Activated CD4-positive, alpha-beta T cell treated with anti-CD3 and anti-CD28 coated beads for 36 hours (primary cell): ENCODE data around the gene PPP4R4. TPM values are rescaled to one million over a fixed set of nuclear protein-coding genes. Genes with fewer than 3 reads are reported as not detected.
"Not testable (repeated sequence)": the region's sequence is repeated elsewhere in the genome, so short reads cannot be mapped to it uniquely, and the experiment has no call there.

ENCODE experiments used
- ATAC-seq: fragments of 200-7000 bp; cut with Tn5 transposase; one replicate; pipeline ENCODE4 v1.10.0; 2021; ENCODE audit warnings: mild to moderate bottlenecking, moderate library complexity
- CTCF ChIA-PET: fragments of 350-600 bp; sonication (Branson Sonifier 250); formaldehyde crosslinking; loops from one replicate; lab custom pipeline; 2021; ENCODE audit warnings: antibody characterized with exemption; lab: Charles Lee
- POLR2A ChIA-PET: fragments of 350-600 bp; sonication (Branson Sonifier 250); formaldehyde crosslinking; loops from one replicate; lab custom pipeline; 2021; ENCODE audit warnings: antibody characterized with exemption, inconsistent platforms; lab: Charles Lee
- DNase-seq: peaks from one replicate; pipeline ENCODE4 v3.0.0-alpha.2; 2020
- H3K27ac Mint-ChIP-seq: one replicate; pipeline ENCODE4 v1.8.0; 2021; ENCODE audit warnings: mixed read lengths
- H3K27me3 Mint-ChIP-seq: one replicate; pipeline ENCODE4 v1.8.0; 2021; ENCODE audit warnings: mixed read lengths
- H3K36me3 Mint-ChIP-seq: one replicate; pipeline ENCODE4 v1.8.0; 2021; ENCODE audit warnings: low read depth, mixed read lengths
- H3K4me1 Mint-ChIP-seq: one replicate; pipeline ENCODE4 v1.8.0; 2021; ENCODE audit warnings: mixed read lengths
- H3K4me3 Mint-ChIP-seq: one replicate; pipeline ENCODE4 v1.8.0; 2021; ENCODE audit warnings: mild to moderate bottlenecking, moderate library complexity, mixed read lengths
- H3K9me3 Mint-ChIP-seq: one replicate; pipeline ENCODE4 v1.8.0; 2021; ENCODE audit warnings: low read depth, mixed read lengths
- intact Hi-C, 2 experiments: fragments of 100-400 bp; cut with DNase I in 1 of 2; cut with micrococcal nuclease in 1 of 2; formaldehyde crosslinking; loops; one replicate each; pipeline versions ENCODE4 v1.14.2 to v1.15.1; 2022 to 2024; cut with DNase I, micrococcal nuclease
- total RNA-seq, 2 experiments: library from RNA; stranded (reverse); gene quantifications; one replicate each; pipeline ENCODE4 v1.2.3, GENCODE V29; 2021

Gene PPP4R4
- total RNA-seq, 2 experiments from 2014 or later, result 21.4 TPM

DNA sequence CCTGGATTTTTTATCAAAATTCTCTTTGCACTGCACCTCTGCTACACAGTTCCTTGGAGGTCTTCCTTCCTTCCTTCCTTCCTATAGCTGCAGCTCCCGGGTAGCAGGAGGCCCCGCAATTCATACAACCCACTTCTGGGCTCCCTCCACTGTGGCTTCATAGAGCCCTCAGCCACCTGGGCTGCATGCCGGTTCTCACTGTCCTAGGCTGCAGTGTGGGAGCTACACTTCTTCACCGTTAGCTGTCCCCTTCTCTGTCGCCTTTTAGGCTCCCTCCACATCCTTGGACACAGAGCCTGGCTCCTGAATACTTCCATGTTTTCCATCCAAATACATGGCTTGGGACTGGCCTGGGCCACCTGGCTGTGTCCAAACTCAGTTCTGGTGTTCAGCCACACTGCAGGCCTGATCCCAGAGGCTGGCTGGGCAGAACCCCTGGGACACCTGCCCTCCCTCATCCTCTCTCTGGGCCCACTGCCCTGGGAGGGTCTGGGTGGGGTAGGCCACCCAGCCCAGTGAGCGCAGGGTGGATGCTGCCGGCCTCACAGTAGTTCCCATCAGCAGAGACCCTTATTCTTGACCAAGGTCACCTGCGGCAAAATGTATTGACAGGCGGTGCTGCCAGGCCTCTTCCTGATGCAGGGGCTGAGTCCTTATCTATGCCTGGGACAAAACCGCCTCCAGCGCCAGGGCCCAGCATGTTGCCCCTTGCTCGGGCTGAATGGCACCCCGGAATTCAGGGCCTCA, 117.2 kb downstream of the PPP4R4 start:
- CTCF ChIA-PET, result no interaction called here
- intact Hi-C loops, result no loop called here
- Mint-ChIP-seq H3K4me1 (peaks cover 12% of the 10 kb centered on the region), H3K4me3 (no peak overlapping the region), H3K36me3 (peaks cover 11% of the 10 kb centered on the region), H3K9me3 (peaks cover 3% of the 10 kb centered on the region), H3K27me3 (no peaks in the 10 kb centered on the region), H3K27ac (no peak overlapping the region)
- ATAC-seq (no peak), DNase-seq (no peak)
- POLR2A ChIA-PET, result interaction anchor here (0.6 kb wide), 1 partner anchor 88 kb away, joined by 3 read pairs; no protein-coding TSS in a partner anchor

DNA sequence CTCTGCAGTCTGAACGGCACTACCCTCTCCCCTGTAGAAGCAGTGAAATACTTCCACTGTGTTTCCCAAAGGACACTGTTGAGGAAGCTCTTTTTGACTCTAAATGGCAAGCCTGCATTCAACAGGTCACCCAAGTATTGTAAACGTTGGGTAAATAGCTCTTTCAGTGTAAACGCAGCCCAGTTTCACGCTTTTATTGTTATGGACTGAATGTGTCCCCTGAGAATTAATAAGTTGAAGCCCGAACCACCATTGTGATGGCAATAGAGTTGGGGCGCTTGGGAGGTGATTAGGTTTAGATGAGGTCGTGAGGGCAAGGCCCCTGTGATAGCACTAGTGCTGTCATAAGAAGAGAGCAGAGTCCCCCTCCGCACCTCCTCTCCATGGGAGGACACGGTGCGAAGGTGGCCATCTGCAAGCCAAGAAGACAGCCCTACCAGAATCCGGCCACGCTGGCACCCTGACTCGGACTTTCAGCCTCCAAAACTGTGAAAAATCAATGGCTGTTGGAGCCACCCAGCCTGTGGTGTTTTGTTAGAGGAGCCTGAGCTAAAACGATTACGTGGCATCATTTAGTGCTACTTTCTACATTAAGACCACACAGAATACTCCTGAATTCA, 117.9 kb downstream of the PPP4R4 start:
- ATAC-seq (no peak), DNase-seq (no peak)
- H3K27me3 Mint-ChIP-seq, result no peaks in the 10 kb centered on the region
- H3K4me3 Mint-ChIP-seq, result no peak overlapping the region
- H3K4me1 Mint-ChIP-seq, result peaks cover 11% of the 10 kb centered on the region
- peaks cover 7% of the 10 kb centered on the region for H3K9me3 Mint-ChIP-seq
- H3K36me3 Mint-ChIP-seq, result peaks cover 14% of the 10 kb centered on the region
- POLR2A ChIA-PET, result no interaction called here
- CTCF ChIA-PET, result no interaction called here
- intact Hi-C loops, result no loop called here
- no peak overlapping the region for H3K27ac Mint-ChIP-seq

DNA sequence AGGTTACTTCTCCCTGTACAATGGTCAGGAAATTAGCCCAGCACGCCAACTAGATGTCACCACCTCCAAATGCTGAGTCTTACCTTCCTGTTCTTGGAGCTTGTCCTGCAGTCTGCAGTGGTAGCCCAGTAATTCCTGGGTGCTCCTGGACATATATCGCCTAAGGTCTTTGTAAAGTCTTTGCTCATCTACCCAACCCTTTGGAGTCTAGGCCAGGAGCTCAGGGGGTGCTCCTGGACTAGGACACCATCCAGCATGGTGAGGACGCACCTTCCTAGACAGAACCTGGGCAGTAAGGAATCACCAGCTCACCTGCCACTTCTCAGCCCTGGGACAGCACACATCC, 118.4 kb downstream of the PPP4R4 start:
- ATAC-seq (no peak), DNase-seq (no peak)
- Mint-ChIP-seq H3K9me3 (peaks cover 7% of the 10 kb centered on the region), H3K36me3 (peaks cover 12% of the 10 kb centered on the region), H3K27me3 (no peaks in the 10 kb centered on the region), H3K4me3 (no peak overlapping the region), H3K27ac (no peak overlapping the region), H3K4me1 (peaks cover 7% of the 10 kb centered on the region)
- ChIA-PET POLR2A (no interaction called here), CTCF (no interaction called here)
- intact Hi-C loops, result no loop called here

DNA sequence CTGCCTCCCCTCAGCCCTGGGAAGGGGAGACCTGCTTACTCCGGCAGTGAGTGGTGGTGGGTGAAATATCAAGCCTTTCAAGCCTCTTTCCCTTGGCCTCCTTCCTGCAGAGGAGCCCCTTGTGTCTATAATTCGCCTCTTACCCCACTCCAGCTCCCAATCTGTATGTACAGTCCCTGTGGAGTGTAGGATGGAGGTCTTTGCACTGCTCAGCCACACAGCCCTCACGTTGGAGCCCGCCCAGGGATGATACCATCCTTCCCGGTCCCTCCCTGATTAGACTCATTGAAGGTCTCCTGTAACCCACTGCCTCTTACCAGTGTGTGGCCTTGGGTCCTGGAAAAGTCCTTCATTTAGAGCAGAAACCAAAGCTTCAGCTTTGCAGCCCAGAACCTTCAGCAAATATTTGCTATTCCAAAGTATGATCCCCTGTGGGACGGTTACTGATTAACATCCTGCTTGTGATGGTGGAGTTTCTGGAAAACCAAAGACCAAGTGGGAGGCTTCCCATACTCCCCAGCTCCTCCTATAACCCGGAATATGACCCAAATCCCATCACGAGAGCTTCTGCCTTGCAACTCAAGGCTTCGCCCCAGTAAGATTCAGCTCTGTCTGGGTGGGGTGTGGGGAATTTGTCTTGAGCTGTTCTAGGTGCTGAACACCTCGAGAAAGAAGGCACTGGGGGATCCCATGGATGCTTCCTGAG, 118.9 kb downstream of the PPP4R4 start, which contains the start of gene SERPINA10:
Gene SERPINA10, minus strand, starts transcription at position 397 of the 706 bp plus-strand sequence. CDS start 2,675 bp downstream, outside the sequence.
- peaks cover 4% of the 10 kb centered on the region for H3K9me3 Mint-ChIP-seq
- DNase-seq (no peak), ATAC-seq (no peak)
- no peaks in the 10 kb centered on the region for H3K27me3 Mint-ChIP-seq
- H3K4me1 Mint-ChIP-seq, result peaks cover 7% of the 10 kb centered on the region
- H3K27ac Mint-ChIP-seq, result no peak within 1 kb of the TSS
- peaks cover 10% of the 10 kb centered on the region for H3K36me3 Mint-ChIP-seq
- H3K4me3 Mint-ChIP-seq, result no peak within 1 kb of the TSS
- intact Hi-C loops, result no loop called here
- CTCF ChIA-PET, result interaction anchor here (1.4 to 2.4 kb wide), 2 partner anchors 14 to 256 kb away, joined by 4 to 6 read pairs; no protein-coding TSS in a partner anchor
- POLR2A ChIA-PET, result no interaction called here

DNA sequence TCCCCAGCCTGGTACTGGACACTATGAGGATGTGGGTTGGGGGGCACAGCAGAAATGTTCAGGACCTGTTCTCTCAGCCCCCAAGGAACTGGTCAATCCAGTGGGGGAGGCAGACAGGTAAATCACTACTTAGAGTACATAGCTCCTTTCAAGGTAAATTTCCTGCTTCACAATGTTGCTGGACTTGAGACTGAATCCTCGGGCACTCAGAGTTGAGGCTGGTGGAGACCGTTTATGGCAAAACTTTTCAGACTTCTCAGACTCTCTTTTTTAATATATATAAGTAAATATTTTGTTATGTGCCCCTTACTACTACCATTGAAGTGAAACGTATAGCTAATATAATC, 119.4 kb downstream of the PPP4R4 start:
- Mint-ChIP-seq H3K27me3 (no peaks in the 10 kb centered on the region), H3K4me3 (no peak overlapping the region), H3K27ac (no peak overlapping the region), H3K36me3 (peaks cover 13% of the 10 kb centered on the region), H3K4me1 (peaks cover 7% of the 10 kb centered on the region), H3K9me3 (peaks cover 4% of the 10 kb centered on the region)
- CTCF ChIA-PET, result interaction anchor here (1.4 to 2.4 kb wide), 2 partner anchors 13 to 256 kb away, joined by 4 to 6 read pairs; no protein-coding TSS in a partner anchor
- POLR2A ChIA-PET, result no interaction called here
- intact Hi-C loops, result no loop called here
- ATAC-seq, result no peak
- no peak for DNase-seq

DNA sequence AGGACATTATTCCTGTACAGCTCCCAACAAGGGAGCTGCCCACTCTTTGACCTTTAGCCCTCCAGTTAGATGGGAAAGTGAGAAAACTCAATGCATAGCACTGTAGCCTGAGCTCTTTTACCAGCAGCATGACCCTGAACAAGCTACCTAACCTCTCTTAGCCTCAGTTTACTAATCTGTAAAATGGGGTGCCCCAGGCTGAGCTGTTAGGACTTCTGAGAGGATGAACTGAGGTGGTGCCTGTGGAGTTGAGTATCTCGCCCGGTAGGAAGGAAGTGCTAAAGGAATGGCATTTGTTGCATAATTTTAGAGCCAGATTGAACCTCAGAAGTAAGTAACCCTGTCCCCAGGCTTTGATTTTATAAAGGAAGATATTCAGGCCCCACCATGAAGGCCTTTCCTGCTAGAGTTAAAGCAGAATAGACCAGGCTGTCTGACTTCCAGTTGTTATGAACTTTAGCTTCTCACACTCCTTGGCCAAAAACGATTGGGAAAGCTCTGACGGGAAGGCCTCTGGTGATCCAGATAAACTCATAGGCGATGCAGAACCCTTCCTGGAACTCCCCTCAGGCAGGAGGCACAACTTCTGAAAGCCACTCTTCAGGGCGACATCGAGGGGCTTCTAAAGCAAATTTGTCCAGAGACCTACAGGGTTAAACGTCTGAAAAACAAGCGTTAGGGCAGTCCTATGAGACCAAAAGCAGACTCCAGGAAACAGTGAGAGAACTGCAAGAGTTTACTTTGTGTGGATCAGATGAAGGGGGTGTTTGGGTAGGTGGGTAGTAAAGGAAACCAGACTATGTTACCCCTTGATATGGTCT, 121.4 kb downstream of the PPP4R4 start:
- DNase-seq (no peak), ATAC-seq (no peak)
- ChIA-PET POLR2A (no interaction called here), CTCF (interaction anchor here (2.4 kb wide), 1 partner anchor 11 kb away, joined by 6 read pairs; no protein-coding TSS in a partner anchor)
- intact Hi-C loops, result no loop called here
- H3K27ac Mint-ChIP-seq, result peak overlapping the region; percentile 6
- no peak overlapping the region for H3K4me3 Mint-ChIP-seq
- peaks cover 15% of the 10 kb centered on the region for H3K36me3 Mint-ChIP-seq
- H3K27me3 Mint-ChIP-seq, result no peaks in the 10 kb centered on the region
- peaks cover 7% of the 10 kb centered on the region for H3K4me1 Mint-ChIP-seq
- H3K9me3 Mint-ChIP-seq, result peaks cover 7% of the 10 kb centered on the region

DNA sequence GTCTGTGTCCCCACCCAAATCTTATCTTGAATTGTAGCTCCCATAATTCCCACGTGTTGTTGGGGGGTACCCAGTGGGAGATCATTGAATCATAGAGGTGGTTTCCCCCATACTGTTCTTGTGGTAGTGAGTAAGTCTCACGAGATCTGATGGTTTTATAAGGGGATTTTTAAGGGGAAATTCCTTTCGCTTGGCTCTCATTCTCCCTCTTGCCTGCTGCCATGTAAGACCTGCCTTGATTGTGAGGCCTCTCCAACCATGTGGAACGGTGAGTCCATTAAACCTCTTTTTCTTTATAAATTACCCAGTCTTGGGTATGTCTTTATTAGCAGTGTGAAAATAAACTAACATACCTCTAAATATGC, 122.0 kb downstream of the PPP4R4 start:
- intact Hi-C loops, H3K4me3 Mint-ChIP-seq, DNase-seq, H3K9me3 Mint-ChIP-seq, H3K27me3 Mint-ChIP-seq, H3K4me1 Mint-ChIP-seq, CTCF ChIA-PET, POLR2A ChIA-PET: not testable (repeated sequence)
- ATAC-seq, result peak; percentile 63
- Mint-ChIP-seq H3K27ac (peak overlapping the region; percentile 6), H3K36me3 (peaks cover 15% of the 10 kb centered on the region)

DNA sequence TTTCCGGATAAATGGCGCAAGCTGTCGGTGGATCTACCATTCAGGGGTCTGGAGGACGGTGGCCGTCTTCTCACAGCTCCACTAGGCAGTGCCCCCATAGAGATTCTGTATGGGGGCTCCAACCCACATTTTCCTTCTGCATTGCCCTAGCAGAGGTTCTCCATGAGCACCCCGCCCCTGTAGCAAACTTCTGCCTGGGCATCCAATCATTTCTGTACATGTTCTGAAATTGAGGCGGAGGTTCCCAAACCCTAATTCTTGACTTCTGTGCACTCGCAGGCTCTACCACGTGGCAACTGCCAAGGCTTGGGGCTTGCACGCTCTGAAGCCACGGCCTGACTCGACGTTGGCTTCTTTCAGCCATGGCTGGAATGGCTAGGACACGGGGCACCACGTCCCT, 124.0 kb downstream of the PPP4R4 start:
- ChIA-PET CTCF (no interaction called here), POLR2A (no interaction called here)
- no peak overlapping the region for H3K4me3 Mint-ChIP-seq
- ATAC-seq (no peak), DNase-seq (no peak)
- peaks cover 15% of the 10 kb centered on the region for H3K36me3 Mint-ChIP-seq
- peaks cover 7% of the 10 kb centered on the region for H3K9me3 Mint-ChIP-seq
- intact Hi-C loops, result no loop called here
- H3K27ac Mint-ChIP-seq, result no peak overlapping the region
- peaks cover 7% of the 10 kb centered on the region for H3K4me1 Mint-ChIP-seq
- H3K27me3 Mint-ChIP-seq, result no peaks in the 10 kb centered on the region

DNA sequence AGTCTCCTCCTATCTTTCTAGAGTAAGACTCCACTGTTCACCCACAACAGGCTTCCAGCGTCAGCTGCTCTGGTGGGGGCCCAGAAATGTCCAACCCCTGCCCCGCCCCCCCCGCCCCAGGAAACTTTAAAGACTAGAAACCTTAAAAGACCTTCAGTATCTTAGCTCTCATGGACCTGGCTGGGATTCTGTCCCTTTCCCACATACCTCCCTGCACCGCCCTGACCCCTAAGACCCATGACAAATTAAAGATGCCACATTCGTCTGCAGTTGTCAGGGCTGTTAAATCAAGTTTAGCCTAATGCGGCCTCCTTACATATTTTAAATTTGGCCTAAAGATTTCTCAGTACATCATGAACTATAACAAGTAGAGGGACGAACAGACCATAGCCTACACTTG, 129.0 kb downstream of the PPP4R4 start:
- DNase-seq, result no peak
- H3K36me3 Mint-ChIP-seq, result peaks cover 7% of the 10 kb centered on the region
- no peak overlapping the region for H3K4me3 Mint-ChIP-seq
- H3K4me1 Mint-ChIP-seq, result no peaks in the 10 kb centered on the region
- intact Hi-C loops, result no loop called here
- POLR2A ChIA-PET, result no interaction called here
- CTCF ChIA-PET, result no interaction called here
- no peak for ATAC-seq
- H3K9me3 Mint-ChIP-seq, result peaks cover 7% of the 10 kb centered on the region
- no peak overlapping the region for H3K27ac Mint-ChIP-seq
- no peaks in the 10 kb centered on the region for H3K27me3 Mint-ChIP-seq

DNA sequence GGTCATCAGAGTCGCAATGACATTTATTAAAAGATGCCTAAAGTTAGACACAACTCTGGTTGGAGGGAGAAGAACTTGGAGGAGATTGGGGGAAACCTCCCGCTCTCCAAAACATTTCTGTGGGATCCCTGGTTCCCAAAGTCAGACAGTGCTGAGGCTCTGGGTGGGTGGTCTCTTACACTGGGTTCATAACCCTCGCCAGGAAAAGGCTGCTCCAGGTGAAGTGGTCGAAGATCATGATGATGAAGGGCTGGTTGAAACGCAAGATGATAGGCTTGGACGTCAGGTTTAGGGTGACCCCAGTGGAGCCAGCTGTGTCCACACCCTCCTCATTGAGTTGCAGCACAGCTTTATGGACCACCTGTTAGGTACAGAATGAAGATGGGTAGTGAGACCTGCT, 130.1 kb downstream of the PPP4R4 start:
- Mint-ChIP-seq H3K27ac (no peak overlapping the region), H3K9me3 (peaks cover 10% of the 10 kb centered on the region), H3K27me3 (peaks cover 5% of the 10 kb centered on the region), H3K4me1 (no peaks in the 10 kb centered on the region), H3K36me3 (peaks cover 9% of the 10 kb centered on the region), H3K4me3 (no peak overlapping the region)
- intact Hi-C loops, result no loop called here
- DNase-seq, result no peak
- ChIA-PET CTCF (interaction anchor here (0.5 to 0.9 kb wide), 3 partner anchors 26 to 245 kb away, joined by 3 to 4 read pairs (median 3); no protein-coding TSS in a partner anchor), POLR2A (no interaction called here)
- no peak for ATAC-seq

DNA sequence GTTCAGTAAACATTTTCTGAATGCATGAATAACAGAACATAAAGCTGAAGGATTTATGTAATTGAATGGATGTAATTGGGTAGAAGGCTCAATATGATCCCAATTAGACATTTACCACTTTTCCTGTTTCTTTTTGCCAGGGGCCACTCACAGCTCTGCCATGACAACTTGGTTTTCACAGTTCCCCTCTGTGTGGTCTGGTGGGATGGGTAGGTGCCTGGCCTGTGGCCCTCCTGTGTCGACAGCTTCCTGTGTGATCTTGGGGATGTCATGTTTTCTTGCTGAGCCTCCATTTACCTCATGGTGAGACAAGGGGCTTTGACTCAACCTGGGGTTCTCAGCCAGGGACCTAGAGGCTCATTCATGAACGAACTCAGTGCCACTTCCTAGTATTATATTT, 131.5 kb downstream of the PPP4R4 start:
- Mint-ChIP-seq H3K27ac (no peak overlapping the region), H3K4me3 (no peak overlapping the region), H3K36me3 (peaks cover 9% of the 10 kb centered on the region), H3K27me3 (peaks cover 5% of the 10 kb centered on the region), H3K9me3 (peaks cover 7% of the 10 kb centered on the region), H3K4me1 (no peaks in the 10 kb centered on the region)
- CTCF ChIA-PET, result interaction anchor here (0.6 to 2.5 kb wide), 7 partner anchors 11 to 333 kb away, joined by 3 to 6 read pairs (median 4); partner anchors contain the start of gene SERPINA10
- ATAC-seq (no peak), DNase-seq (no peak)
- POLR2A ChIA-PET, result no interaction called here
- intact Hi-C loops, result loop anchor here (5.0 kb wide), 2 partner anchors 168 to 173 kb away; no protein-coding TSS in a partner anchor
